SK-N-SH (cell line): ENCODE measurements around the gene ARHGEF17.

Source experiments
- EZH2phosphoT487 ChIP-seq: fragments of 200-600 bp; sonication (generic); IDR thresholded peaks from 2 replicates; pipeline ENCODE4 v1.6.1; 2017; ENCODE audit warnings: low read depth, mixed run types, mild to moderate bottlenecking, antibody characterized with exemption, moderate library complexity, borderline replicate concordance
- POLR2AphosphoS5 ChIP-seq: IDR thresholded peaks from 2 replicates; pipeline ENCODE4 v1.6.1; 2012; ENCODE audit warnings: low read depth, low read length
- RAD21 ChIP-seq: IDR thresholded peaks from 2 replicates; pipeline ENCODE4 v1.6.1; 2012; ENCODE audit warnings: mild to moderate bottlenecking, low read length
- TAF1 ChIP-seq: IDR thresholded peaks from 2 replicates; pipeline ENCODE4 v1.6.1; 2012; ENCODE audit warnings: low read depth, mild to moderate bottlenecking, low read length, moderate library complexity, borderline replicate concordance
- YY1 ChIP-seq: IDR thresholded peaks from 2 replicates; pipeline ENCODE4 v1.4.0; 2012; ENCODE audit warnings: low read depth, mild to moderate bottlenecking
- TF ChIP-seq, protein P1 (sequence below): fragments of 200-600 bp; sonication (generic); IDR thresholded peaks from 2 replicates; pipeline ENCODE4 v1.6.1; 2017; ENCODE audit warnings: antibody characterized with exemption, mild to moderate bottlenecking, moderate library complexity
- TF ChIP-seq, protein P2 (sequence below): IDR thresholded peaks from 2 replicates; pipeline ENCODE4 v1.6.1; 2012; ENCODE audit warnings: mild to moderate bottlenecking, low read depth, low read length, moderate library complexity

DNA sequence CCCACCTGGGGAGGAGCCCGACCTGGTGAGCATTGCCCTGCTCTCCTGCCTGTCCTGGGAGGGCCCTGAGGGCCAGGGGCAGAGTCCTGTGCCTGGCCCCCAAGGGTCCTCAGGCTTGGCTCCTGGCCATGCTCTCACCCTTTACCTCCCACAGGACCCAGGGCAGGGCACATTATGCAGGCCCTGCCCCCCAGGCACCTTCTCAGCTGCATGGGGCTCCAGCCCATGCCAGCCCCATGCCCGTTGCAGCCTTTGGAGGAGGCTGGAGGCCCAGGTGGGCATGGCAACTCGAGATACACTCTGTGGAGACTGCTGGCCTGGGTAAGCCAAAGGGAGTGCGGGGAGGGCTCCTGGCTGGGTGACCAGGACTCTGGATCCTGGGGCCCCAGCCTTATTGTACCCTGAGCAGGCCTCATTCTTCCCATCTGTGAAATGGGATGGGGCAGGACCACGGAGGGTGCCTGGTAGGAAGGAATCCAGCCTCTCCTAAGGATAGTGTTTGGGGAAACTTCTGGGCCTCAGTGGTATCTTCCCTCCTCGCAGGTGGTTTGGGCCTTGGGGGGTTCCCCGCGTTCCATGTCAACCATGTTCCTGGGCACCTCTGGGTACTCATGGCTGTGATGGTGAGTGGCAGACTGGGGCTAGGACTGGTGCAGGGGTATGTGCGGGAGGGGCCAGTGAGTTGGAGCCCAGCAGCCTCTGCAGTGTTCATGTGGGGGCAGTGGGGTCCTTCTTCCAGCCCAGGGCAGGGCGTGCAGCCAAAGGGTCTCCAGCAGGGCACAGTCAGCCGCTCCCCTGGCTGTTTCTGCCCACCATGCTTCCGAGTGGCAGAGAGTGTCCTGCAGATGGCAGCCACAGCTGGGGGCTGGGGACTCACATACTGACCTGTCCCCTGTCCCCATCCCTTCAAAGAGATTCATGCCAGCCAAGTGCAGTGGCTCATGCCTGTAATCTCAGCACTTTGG is 82.8 kb downstream of the ARHGEF17 start:
- TF ChIP-seq POLR2AphosphoS5 (no peak), TAF1 (no peak), EZH2phosphoT487 (no peak), YY1 (no peak), RAD21 (no peak)
- TF ChIP-seq, protein P1, sequence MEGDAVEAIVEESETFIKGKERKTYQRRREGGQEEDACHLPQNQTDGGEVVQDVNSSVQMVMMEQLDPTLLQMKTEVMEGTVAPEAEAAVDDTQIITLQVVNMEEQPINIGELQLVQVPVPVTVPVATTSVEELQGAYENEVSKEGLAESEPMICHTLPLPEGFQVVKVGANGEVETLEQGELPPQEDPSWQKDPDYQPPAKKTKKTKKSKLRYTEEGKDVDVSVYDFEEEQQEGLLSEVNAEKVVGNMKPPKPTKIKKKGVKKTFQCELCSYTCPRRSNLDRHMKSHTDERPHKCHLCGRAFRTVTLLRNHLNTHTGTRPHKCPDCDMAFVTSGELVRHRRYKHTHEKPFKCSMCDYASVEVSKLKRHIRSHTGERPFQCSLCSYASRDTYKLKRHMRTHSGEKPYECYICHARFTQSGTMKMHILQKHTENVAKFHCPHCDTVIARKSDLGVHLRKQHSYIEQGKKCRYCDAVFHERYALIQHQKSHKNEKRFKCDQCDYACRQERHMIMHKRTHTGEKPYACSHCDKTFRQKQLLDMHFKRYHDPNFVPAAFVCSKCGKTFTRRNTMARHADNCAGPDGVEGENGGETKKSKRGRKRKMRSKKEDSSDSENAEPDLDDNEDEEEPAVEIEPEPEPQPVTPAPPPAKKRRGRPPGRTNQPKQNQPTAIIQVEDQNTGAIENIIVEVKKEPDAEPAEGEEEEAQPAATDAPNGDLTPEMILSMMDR, result no peak
- TF ChIP-seq, protein P2, sequence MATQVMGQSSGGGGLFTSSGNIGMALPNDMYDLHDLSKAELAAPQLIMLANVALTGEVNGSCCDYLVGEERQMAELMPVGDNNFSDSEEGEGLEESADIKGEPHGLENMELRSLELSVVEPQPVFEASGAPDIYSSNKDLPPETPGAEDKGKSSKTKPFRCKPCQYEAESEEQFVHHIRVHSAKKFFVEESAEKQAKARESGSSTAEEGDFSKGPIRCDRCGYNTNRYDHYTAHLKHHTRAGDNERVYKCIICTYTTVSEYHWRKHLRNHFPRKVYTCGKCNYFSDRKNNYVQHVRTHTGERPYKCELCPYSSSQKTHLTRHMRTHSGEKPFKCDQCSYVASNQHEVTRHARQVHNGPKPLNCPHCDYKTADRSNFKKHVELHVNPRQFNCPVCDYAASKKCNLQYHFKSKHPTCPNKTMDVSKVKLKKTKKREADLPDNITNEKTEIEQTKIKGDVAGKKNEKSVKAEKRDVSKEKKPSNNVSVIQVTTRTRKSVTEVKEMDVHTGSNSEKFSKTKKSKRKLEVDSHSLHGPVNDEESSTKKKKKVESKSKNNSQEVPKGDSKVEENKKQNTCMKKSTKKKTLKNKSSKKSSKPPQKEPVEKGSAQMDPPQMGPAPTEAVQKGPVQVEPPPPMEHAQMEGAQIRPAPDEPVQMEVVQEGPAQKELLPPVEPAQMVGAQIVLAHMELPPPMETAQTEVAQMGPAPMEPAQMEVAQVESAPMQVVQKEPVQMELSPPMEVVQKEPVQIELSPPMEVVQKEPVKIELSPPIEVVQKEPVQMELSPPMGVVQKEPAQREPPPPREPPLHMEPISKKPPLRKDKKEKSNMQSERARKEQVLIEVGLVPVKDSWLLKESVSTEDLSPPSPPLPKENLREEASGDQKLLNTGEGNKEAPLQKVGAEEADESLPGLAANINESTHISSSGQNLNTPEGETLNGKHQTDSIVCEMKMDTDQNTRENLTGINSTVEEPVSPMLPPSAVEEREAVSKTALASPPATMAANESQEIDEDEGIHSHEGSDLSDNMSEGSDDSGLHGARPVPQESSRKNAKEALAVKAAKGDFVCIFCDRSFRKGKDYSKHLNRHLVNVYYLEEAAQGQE, result no peak
